ENCODE data around the gene CELA3A.

DNA sequence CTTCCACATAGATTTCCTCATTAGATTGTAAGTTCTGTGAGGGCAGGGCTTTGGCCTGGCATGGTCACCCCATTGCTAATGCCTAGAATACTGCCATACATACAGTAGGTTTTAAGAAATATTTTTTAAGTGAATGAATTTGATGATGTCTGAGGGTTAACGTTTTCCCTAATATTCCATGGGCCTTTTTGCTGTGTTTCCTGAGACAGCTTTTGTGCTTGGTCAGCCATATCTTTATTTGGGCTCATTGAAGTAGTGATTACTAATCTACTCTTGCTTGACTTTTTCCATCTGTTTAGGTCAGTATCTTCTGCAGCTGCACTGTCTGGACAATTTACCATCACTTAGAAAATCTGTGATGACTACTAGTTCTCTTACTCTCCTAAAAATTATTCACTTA, 54.6 kb downstream of the CELA3A start:
- TF ChIP-seq, protein P1, sequence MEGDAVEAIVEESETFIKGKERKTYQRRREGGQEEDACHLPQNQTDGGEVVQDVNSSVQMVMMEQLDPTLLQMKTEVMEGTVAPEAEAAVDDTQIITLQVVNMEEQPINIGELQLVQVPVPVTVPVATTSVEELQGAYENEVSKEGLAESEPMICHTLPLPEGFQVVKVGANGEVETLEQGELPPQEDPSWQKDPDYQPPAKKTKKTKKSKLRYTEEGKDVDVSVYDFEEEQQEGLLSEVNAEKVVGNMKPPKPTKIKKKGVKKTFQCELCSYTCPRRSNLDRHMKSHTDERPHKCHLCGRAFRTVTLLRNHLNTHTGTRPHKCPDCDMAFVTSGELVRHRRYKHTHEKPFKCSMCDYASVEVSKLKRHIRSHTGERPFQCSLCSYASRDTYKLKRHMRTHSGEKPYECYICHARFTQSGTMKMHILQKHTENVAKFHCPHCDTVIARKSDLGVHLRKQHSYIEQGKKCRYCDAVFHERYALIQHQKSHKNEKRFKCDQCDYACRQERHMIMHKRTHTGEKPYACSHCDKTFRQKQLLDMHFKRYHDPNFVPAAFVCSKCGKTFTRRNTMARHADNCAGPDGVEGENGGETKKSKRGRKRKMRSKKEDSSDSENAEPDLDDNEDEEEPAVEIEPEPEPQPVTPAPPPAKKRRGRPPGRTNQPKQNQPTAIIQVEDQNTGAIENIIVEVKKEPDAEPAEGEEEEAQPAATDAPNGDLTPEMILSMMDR (IDR thresholded peaks at IDR 0.05) = no peak
- TF ChIP-seq POLR2A (IDR thresholded peaks at IDR 0.05) (no peak), POLR2AphosphoS5 (IDR thresholded peaks at IDR 0.05) (no peak)
